ENCODE results near the gene RETREG2.
"Not testable (repeated sequence)": the region's sequence is repeated elsewhere in the genome, so short reads cannot be mapped to it uniquely, and the experiment has no call there.

RETREG2 gene

DNA sequence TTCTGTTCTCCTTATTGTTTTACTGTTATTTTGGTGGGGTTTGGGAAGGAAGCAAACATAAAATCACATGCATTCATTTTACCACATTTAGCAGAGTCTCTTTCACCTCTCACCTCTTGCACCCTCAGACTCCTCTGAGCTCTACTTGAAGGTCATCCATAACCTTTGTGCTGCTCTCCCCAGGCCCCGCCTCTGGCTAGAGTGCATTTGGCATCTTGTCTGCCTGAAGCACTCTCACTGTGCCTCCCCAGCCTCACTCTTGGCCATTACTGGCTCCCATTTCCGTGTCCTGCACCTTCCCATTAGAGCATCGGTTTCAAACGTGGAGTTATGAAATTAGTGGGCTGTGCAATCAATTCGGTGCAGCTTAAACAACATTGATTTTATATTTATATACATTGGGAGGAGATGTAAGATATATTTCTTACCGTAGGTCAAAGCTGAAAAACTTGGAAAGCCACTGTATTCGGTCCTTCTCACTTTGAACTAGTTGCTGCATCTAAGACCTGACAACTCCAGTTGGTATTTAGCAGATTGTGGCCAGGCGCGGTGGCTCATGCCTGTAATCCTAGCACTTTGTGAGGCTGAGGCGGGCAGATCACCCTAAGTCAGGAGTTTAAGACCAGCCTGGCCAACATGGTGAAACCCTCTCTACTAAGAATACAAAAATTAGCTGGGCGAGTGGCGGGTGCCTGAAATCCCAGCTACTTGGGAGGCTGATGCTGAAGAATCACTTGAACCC, 21.6 kb downstream of the RETREG2 start:
- no peak for DNase-seq

DNA sequence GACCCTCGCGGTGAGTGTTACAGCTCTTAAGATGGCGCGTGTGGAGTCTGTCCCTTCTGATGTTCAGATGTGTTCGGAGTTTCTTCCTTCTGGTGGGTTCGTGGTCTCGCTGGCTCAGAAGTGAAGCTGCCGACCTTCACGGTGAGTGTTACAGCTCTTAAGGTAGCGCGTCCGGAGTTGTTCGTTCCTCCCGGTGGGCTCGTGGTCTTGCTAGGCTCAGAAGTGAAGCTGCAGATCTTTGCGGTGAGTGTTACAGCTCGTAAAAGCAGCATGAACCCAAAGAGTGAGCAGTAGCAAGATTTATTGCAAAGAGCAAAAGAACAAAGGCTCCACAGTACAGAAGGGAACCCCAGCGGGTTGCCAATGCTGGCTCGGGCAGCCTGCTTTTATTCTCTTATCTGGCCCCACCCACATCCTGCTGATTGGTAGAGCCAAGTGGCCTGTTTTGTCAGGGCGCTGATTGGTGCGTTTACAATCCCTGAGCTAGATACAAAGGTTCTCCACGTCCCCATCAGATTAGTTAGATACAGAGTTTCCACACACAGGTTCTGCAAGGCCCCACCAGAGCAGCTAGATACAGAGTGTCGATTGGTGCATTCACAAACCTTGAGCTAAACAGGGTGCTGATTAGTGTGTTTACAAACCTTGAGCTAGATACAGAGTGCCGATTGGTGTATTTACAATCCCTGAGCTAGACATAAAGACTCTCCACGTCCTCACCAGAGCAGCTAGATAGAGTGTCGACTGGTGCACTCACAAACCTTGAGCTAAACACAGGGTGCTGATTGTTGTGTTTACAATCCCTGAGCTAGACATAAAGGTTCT, 22.6 kb downstream of the RETREG2 start:
- not testable (repeated sequence) for DNase-seq

DNA sequence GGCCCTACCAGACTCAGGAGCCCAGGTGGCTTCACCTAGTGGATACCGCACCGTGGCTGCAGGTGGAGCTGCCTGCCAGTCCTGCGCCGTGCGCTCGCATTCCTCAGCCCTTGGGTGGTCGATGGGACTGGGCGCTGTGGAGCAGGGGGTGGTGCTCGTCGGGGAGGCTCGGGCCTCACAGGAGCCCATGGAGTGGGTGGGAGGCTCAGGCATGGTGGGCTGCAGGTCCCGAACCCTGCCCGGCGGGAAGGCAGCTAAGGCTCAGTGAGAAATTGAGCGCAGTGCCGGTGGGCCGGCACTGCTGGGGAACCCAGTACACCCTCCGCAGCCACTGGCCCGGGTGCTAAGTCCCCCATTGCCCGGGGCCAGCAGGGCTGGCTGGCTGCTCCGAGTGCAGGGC, 23.3 kb downstream of the RETREG2 start:
- not testable (repeated sequence) for DNase-seq

DNA sequence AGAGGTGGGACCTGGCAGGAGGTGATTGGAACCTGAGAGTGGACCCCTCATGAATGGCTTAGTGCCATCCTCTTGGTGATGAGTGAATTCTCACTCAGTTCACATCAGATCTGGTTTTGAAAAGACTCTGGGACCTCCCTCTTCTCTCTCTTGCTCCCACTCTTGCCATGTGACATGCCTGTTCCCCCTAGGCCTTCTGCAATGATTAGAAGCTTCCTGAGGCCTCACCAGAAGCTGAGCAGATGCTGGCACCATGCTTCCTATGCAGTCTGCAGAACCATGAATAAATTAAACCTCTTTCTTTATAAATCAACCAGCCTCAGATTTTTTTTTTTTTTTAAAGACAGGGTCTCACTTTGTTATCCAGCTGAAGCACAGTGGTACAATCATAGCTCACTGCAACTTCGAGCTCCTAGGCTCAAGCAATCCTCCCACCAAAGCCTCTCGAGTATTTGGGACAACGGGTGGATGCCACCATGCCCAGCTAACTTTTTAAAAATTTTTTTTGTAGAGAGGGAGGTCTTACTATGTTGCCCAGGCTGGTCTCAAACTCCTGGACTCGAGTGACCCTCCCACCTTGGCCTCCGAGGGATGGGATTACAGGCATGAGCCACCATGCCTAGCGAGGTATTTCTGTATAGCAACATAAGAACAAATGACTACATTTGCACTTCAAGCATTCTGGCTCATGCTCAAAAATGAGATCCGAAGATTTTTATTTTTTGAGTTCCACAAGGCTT, 26.5 kb downstream of the RETREG2 start:
- DNase-seq, result no peak

DNA sequence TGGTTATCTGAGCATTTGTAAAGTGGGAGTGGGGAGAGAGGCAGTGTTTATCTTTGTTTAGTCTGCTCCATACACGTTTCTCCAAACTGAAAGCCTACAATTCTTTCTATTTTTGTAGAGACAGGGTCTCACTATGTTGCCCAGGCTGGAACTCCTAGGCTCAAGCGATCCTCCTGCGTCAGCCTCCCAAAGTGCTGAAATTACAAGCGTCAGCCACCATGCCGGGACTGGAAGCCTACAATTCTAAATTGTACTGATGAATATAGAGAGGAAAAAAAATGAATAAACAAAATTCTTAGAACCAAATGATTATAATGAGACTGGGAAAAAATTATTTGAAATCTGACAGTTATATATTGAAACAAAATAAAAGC, 27.1 kb downstream of the RETREG2 start:
- DNase-seq, result no peak

DNA sequence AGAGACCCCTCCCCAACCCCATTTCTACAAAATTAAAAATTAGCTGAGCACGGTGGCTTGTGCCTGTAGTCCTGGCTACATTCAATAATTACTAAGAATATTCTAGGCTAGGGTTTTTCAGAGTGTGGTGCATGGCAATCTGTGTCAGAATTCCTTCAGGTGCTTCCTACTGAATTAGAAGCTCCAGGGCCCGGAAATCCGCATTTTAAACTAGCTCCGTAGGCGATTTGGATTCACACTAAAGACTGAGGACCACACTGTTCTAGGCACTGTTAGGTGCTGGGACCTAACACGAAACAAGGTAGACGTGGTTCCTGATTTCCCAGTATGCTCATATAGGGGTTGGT, 27.9 kb downstream of the RETREG2 start:
- no peak for DNase-seq

DNA sequence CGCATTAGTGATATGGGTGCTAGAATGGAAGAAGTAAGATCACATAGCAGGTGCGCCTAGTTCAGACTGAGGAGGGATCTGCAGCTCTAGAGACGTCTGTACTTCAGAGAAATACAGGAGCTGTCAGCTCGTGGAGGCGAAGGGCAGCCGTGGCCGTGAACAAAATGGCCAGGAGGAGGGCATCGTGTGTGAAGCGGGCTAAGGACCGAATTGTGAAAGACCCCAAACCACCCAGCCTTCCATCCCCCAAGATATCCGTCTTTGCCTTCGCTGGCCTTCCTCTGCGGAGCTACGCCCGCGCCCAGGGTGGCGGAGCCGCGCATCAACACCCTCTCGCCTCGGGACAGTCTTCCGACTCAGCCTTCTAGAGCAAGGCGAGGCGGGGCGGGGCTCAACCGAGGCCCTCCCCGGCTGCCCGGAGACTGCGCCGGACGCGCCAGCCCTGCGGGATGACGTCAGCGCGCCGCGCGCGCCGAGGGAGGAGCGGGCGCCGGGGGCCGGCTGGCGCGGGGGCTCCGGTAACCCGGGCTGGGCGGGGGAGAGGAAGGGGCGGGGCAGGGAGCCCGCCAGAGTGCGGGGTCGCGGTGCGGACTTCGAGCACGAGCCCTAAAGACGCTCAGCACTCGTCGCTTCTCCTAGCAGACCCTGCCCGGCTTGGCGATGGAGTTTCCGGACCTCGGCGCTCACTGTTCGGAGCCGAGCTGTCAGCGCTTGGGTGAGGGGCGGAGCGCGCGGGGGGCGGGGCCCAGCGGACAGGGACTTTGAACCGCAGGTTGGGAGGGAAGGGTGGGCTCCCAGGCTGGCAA, 28.5 kb downstream of the RETREG2 start, which contains the start of gene ZFAND2B:
ZFAND2B (plus strand) TSS at position 455 of the 806 bp plus-strand sequence; CDS start at position 661, 206 bp downstream.
- DNase-seq, result peak; percentile 98

DNA sequence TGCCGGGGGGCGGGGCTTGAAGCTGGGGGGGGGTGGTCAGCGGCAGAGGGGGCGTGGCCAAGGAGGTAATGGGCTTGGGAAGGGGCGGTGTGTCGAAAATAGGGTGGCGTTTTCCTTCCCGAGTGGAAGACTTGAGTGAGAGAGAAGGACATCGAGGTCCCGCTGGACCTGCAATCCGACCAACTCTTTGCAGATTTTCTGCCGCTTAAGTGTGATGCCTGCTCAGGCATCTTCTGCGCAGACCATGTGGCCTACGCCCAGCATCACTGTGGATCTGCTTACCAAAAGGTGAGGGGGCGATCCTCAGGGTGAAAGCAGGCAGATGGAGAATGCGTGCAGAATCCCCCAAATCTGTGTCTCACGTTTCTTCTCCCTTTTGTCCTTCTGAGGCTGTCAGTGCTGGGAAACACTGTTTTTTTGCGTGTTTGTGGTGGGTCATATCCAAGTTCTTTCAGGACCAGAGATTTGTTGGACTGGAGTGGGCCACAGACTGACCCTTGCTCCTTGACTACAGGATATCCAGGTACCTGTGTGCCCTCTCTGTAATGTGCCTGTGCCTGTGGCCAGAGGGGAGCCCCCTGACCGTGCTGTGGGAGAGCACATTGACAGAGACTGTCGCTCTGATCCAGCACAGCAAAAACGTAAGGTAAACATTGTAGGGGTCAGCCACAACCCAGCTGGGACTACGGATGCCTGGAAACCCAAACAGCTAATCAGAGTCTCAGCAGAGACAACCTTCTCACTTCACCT, 29.2 kb downstream of the RETREG2 start:
- no peak for DNase-seq

DNA sequence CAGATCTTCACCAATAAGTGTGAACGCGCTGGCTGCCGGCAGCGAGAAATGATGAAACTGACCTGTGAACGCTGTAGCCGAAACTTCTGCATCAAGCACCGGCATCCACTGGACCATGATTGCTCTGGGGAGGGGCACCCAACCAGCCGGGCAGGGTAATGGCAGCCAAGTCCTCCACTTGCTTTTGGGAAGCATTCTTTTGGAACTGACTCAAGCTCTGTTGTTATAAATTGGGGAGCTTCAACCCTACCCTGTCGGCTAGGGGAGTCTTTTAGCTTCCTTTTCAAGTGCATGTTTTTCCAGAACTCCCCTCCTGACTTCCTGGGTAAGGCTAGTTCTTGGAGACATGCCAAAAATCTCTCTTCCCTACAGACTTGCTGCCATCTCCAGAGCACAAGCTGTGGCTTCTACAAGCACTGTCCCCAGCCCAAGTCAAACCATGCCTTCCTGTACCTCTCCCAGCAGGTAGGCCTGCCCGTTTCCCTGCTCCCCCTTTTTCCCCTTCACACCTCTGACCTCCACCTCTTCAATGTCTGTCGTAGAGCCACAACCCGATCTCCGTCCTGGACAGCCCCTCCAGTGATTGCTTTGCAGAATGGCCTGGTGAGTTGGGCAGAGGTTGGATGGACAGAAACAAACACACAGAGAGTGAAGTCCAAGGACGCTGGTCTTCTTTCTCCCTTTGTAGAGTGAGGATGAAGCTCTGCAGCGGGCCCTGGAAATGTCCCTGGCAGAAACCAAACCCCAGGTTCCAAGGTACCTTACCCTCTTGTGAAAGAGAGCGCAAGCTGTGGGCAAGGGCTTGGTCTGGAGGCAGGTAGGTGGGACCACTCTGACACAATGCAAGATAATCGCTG, 30.0 kb downstream of the RETREG2 start:
- no peak for DNase-seq

DNA sequence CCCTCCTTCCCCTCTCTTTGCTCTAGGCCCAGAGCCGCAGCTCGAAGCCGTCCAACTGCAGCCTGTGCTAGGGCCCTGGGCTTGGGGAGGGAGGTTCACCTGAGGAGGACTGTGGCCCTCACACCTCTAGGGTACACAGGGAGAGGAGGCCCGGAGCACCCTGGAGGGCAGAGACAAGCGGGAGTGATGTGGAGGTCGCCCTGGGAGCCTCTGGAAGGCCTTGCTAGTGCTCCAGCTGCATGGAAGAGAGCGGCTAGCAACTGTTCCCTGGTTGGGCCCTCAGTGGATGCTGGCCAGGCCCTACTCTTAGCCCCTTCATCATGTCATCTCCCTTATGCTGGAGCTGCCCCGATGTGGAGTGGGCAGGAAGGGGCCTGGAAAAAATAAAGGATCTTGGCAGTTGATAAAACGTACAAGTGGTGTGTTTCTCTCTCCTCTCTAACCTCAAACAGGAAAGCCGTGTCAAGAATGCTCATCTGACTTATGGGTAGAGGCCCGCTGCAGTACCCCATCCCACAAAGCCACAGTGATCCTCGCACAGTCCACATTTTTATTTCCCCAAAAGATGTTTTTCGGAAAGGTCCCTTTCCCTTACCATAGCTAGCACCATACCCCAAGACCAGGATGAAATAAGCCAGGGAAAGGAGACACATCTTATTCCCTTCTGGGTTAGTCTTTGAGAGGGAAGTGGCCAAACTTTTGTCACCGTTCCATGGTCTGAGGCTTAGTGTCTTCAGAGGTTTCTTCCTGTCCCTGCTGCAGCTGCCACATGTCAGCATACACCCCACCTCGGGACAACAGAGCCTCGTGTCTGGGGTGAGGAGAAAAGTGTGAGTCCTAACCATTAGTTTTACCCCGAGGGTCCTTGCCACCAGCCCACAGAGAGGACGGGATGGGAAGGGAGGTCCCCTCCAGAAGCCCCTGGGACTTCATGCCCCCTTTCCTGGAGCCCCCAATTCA, 31.4 kb downstream of the RETREG2 start:
- no peak for DNase-seq

DNA sequence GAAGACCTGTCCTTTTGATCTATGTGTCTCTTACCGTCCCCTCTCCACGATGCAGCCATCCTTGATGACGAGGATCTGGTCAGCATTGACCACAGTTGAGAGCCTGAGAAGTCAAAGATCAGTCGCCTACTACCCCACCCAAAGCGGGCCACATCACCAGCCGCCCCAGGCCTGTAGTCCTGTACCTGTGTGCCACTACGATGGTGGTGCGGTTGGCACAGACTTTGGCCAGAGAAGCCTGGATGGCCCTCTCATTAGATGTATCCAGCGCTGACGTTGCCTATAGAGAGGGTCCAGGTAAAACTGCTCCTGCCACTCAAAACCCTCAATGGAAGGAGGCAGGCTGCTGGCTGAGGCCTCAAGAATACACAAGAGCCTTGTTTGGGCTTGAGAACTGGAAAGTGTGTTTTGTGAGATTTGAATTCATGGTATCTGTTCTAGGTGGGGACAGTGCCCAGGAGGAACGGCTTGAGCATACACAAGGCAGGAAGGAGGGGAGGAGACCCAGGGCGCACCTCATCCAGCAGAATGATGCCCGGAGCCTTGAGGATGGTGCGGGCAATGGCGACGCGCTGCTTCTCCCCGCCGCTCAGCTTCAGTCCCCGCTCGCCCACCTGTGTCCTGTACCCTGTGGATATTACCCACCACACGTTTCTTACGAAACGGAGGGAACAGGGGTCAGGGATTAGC, 32.3 kb downstream of the RETREG2 start:
- DNase-seq, result no peak

DNA sequence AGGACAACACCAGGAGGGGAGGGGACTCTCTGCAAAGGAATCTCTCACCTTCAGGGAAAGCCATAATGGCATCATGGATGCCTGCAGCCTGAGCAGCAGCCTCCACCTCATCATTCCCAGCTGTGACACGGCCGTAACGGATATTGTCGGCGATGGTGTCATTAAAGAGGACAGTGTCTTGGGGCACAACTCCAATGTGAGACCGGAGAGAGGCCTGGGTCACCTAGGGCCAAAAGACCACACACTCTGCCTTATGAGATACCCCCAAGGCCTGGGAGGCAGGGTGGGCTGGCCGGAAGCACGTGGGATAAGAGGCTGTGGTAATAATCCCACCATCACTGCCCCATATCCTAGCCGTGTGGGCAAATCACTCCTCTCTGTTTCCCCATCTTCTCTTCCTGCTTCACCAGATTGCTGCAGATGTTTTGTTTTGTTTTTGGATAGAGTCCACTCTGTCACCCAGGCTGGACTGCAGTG, 32.8 kb downstream of the RETREG2 start:
- no peak for DNase-seq

DNA sequence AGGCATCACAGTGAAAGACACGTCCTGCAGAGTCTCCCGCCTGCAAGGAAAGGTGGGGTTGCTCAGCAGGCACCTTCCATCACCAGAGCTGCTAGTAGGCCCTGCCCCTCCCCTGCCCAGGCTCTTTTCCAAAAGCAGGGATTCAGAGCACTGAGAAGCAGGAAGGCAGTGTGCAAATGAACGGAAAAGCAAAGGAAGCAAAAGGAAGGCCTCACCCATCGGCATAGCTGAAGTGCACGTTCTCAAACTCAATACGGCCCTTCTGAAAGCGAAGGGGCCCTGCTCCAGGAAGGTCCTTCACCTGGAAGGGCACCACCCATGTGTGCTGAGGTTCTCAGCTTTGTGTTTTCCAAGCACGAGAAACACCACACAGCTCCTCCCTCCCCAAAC, 34.9 kb downstream of the RETREG2 start:
- no peak for DNase-seq

DNA sequence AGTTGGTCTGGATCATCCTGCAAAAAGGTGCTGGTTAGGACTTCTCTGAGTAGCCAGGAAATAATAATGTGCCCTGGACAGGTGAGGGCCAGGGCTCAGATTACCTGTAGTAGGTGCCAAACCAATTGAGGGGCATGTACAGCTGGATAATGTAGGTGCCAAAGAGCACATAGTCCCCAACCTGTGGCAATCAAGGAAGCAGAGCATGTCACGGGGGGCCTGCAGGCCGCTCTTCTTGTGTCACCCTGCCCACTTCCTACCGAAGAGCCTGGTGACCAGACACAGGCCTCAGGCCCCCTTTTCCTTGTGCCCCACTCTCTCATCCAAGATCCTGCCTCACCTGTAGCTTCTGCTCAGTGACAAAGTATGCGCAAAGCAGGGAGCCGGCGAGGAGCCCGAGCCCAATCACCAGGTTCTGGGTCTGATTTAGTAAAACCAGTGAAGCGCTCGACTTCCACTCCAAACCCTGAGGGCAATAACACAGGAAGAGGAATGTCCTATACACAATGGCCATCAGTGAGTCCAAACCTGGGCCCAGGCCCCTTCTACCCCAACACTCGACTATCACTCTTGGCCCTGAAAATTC, 35.5 kb downstream of the RETREG2 start:
- no peak for DNase-seq

DNA sequence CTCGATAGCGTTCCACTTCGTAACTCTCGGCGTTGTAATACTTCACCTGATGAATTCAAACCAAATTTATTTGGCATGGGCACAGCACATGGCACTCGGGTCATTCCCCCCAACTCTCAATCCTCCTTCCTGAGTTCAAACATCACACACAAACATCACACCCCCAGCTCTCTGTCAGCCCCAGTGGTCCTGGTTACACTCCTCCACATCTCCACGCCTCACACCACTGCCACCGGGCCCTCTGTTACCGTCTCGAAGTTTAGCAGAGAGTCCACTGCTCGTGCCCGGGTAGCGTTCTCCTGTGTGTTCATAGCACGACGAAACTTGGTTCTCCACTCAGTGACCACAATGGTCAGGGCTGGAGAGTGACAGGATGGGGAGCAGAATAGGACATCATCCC, 36.1 kb downstream of the RETREG2 start:
- DNase-seq, result no peak

DNA sequence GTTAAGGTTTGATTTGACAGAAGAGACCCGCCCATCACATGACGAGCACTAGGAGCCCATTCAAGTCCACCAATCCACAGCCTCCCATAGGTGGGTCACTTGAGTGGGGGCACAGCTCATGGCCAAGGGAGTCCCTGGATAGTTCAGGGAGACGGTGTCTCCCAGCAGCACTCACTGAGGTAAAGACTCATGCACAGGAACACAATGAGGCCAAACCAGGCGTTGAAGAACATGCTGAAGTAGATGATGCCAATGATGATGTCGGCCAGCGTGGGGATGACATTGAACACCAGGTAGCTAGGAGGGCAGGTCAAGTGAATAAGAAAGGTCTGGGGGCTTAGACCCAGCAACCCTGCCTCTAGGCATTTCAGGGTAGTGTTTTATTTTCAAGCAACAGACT, 36.7 kb downstream of the RETREG2 start:
- DNase-seq, result no peak

DNA sequence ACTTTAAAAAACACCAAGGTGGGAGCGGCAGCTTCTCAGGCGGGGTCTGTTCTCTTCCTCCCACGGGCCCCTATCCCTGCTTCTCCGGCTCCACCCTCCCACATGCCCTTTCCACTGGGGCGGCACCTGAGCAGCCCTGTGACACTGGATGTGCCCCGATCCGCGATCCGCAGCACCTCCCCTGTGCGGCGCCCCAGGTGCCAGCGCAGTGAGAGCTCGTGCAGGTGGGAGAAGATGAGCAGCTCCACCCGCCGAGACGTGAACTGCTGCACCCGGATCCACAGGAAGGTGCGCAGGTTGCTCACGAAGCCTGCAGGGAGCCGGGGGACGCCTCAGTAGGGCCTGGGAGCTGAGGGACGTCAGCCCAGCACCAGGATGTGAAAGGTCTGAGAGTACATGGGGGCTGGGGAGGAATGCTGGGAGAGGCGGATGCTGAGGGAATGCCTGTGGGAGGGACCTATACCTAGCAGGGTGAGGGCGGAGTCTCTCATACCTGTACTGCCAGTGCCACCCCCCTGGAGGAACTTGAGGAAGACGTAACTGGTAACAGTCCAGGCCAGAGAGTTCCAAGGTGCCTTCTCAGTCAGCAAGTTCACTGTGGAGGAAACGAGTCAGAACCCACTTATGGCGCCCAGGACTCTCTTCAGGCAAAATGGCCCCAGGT, 37.9 kb downstream of the RETREG2 start:
- no peak for DNase-seq

DNA sequence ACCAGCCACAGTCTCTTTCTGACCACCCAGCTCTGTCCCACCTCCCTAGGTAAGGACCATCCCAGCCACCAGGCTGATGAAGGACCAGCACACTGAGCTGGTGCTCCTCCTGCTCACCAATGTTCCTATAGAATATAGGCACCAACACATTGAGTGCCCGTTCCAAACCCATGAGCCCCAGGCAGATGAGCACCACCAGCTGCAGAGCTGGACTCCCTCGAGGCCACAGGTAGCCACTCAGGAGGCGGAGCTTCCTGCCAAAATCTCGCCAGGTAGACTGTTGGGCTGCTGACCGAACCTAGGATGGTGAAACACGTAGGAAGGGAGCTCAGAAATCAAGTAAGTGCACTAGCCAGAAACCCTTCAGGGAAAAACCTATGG, 38.5 kb downstream of the RETREG2 start:
- DNase-seq, result no peak

Data from eye (tissue), 1 donor.